Right lobe of liver (tissue), 4 donors: ENCODE results near the gene ZNF302.

Experiments used
- POLR2A ChIP-seq: fragments of 450-650 bp; IDR thresholded peaks from one replicate; pipeline ENCODE4 v1.6.1; 2017; ENCODE audit warnings: antibody characterized with exemption, mild to moderate bottlenecking
- TF ChIP-seq, protein P1 (sequence below), 4 donors: fragments of 200-600 bp in 3 of 4; fragments of 450-650 bp in 1 of 4; IDR thresholded peaks; one replicate each; pipeline versions ENCODE4 v1.5.1 to v1.8.0; 2016 to 2022; ENCODE audit warnings: antibody characterized with exemption in 4 of 4, mild to moderate bottlenecking in 2 of 4
- donor health status: DM: no; HTN: no; CAD: no.
- donor health status: DM: no; HTN: no; CAD: no.
- donor health status: DM: no; HTN: yes; CAD: no.

DNA sequence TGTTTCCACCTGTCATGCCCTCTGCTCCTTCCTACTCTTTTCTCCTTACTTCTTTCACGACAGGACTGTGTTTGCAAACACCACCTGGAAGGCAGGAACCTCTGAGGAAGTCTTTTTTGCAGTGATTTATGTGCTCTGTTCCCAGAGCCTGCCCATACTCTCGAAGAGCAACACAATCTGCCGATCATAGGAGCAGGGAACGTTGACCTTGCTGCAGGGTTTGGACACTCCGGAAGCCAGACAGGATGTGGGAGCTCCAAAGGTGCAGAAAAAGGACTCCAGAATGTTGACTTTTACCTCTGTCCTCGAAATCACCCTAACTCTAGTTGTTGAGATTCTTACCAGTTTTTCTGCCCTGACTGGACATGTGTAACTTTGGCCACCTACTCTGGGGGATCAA lies 47.9 kb downstream of the ZNF302 start:
- TF ChIP-seq, protein P1, sequence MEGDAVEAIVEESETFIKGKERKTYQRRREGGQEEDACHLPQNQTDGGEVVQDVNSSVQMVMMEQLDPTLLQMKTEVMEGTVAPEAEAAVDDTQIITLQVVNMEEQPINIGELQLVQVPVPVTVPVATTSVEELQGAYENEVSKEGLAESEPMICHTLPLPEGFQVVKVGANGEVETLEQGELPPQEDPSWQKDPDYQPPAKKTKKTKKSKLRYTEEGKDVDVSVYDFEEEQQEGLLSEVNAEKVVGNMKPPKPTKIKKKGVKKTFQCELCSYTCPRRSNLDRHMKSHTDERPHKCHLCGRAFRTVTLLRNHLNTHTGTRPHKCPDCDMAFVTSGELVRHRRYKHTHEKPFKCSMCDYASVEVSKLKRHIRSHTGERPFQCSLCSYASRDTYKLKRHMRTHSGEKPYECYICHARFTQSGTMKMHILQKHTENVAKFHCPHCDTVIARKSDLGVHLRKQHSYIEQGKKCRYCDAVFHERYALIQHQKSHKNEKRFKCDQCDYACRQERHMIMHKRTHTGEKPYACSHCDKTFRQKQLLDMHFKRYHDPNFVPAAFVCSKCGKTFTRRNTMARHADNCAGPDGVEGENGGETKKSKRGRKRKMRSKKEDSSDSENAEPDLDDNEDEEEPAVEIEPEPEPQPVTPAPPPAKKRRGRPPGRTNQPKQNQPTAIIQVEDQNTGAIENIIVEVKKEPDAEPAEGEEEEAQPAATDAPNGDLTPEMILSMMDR (IDR thresholded peaks at IDR 0.05): no peak
- TF ChIP-seq POLR2A: no peak
